Measurements from ENCODE around the gene DEFB123. TPM values are rescaled to one million over a fixed set of nuclear protein-coding genes. Genes with fewer than 3 reads are reported as not detected.

DEFB123 gene
- total RNA-seq, 1 experiment from 2014 or later, result not detected

DNA sequence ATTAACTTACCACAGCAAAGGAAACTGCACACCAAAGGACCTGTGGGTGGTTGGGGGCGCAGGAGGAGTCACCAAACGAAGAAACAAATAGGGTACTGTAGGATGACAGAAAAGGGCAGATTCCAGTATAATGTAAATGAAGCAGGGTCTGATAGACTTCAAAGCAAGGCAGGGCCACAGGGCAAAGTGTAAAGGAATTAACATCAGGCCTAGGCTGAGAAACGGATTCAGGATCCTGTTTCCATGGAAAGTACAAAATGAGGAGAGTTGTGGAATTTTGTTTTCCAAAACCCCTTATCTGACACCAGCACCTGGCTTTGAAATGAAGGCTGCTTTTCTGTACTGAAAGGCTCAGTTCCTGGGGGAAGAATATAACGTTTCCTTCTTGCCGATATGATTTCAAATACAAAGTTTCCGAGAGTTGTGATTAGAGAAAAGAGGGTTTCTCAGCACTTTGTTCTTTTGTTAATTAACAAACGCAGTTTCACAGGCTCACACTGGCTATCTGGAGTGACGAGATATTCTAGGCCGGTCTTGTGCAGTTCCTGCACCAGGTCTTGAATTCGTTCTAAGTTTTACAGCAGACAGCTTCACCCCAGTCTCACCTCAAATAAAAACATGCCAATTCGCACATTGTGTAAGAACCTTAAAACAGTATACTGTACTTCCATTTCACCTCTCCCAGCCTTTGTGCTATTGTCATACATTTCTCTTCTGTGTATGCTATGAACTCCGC is 5.8 kb downstream of the DEFB123 start:
- ATAC-seq (no peak), DNase-seq (ENCODE audit: low spot score) (no peak)
- Mint-ChIP-seq H3K27ac (no peak overlapping the region), H3K36me3 (peaks cover 58% of the 10 kb centered on the region), H3K4me3 (no peak overlapping the region), H3K4me1 (no peaks in the 10 kb centered on the region), H3K27me3 (ENCODE audit: low read depth) (peaks cover 12% of the 10 kb centered on the region; the same call in 1 of the 2 replicates), H3K9me3 (peaks cover 83% of the 10 kb centered on the region)
- CTCF ChIA-PET, result no interaction called here
- TF ChIP-seq JUN (CRISPR knock-in tag; IDR thresholded peaks at IDR 0.05), result no peak
- TF ChIP-seq, protein P1, sequence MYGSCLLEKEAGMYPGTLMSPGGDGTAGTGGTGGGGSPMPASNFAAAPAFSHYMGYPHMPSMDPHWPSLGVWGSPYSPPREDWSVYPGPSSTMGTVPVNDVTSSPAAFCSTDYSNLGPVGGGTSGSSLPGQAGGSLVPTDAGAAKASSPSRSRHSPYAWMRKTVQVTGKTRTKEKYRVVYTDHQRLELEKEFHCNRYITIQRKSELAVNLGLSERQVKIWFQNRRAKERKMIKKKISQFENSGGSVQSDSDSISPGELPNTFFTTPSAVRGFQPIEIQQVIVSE (CRISPR knock-in tag; IDR thresholded peaks at IDR 0.05; ENCODE audit: borderline replicate concordance), result no peak
- TF ChIP-seq MXD4 (CRISPR knock-in tag; IDR thresholded peaks at IDR 0.05; ENCODE audit: borderline replicate concordance), result no peak
- TF ChIP-seq, protein P2, sequence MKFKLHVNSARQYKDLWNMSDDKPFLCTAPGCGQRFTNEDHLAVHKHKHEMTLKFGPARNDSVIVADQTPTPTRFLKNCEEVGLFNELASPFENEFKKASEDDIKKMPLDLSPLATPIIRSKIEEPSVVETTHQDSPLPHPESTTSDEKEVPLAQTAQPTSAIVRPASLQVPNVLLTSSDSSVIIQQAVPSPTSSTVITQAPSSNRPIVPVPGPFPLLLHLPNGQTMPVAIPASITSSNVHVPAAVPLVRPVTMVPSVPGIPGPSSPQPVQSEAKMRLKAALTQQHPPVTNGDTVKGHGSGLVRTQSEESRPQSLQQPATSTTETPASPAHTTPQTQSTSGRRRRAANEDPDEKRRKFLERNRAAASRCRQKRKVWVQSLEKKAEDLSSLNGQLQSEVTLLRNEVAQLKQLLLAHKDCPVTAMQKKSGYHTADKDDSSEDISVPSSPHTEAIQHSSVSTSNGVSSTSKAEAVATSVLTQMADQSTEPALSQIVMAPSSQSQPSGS (CRISPR knock-in tag; IDR thresholded peaks at IDR 0.05; ENCODE audit: borderline replicate concordance, low read depth), result no peak
- TF ChIP-seq ZNF263 (CRISPR knock-in tag; IDR thresholded peaks at IDR 0.05; ENCODE audit: low read depth), result no peak
- TF ChIP-seq, protein P3, sequence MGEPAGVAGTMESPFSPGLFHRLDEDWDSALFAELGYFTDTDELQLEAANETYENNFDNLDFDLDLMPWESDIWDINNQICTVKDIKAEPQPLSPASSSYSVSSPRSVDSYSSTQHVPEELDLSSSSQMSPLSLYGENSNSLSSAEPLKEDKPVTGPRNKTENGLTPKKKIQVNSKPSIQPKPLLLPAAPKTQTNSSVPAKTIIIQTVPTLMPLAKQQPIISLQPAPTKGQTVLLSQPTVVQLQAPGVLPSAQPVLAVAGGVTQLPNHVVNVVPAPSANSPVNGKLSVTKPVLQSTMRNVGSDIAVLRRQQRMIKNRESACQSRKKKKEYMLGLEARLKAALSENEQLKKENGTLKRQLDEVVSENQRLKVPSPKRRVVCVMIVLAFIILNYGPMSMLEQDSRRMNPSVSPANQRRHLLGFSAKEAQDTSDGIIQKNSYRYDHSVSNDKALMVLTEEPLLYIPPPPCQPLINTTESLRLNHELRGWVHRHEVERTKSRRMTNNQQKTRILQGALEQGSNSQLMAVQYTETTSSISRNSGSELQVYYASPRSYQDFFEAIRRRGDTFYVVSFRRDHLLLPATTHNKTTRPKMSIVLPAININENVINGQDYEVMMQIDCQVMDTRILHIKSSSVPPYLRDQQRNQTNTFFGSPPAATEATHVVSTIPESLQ (CRISPR knock-in tag; IDR thresholded peaks at IDR 0.05), result no peak
- TF ChIP-seq, protein P4, sequence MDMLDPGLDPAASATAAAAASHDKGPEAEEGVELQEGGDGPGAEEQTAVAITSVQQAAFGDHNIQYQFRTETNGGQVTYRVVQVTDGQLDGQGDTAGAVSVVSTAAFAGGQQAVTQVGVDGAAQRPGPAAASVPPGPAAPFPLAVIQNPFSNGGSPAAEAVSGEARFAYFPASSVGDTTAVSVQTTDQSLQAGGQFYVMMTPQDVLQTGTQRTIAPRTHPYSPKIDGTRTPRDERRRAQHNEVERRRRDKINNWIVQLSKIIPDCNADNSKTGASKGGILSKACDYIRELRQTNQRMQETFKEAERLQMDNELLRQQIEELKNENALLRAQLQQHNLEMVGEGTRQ (CRISPR knock-in tag; IDR thresholded peaks at IDR 0.05), result no peak
- TF ChIP-seq, protein P5, sequence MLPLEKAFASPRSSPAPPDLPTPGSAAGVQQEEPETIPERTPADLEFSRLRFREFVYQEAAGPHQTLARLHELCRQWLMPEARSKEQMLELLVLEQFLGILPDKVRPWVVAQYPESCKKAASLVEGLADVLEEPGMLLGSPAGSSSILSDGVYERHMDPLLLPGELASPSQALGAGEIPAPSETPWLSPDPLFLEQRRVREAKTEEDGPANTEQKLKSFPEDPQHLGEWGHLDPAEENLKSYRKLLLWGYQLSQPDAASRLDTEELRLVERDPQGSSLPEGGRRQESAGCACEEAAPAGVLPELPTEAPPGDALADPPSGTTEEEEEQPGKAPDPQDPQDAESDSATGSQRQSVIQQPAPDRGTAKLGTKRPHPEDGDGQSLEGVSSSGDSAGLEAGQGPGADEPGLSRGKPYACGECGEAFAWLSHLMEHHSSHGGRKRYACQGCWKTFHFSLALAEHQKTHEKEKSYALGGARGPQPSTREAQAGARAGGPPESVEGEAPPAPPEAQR (CRISPR knock-in tag; IDR thresholded peaks at IDR 0.05), result no peak
- POLR2A ChIA-PET, result no interaction called here

DNA sequence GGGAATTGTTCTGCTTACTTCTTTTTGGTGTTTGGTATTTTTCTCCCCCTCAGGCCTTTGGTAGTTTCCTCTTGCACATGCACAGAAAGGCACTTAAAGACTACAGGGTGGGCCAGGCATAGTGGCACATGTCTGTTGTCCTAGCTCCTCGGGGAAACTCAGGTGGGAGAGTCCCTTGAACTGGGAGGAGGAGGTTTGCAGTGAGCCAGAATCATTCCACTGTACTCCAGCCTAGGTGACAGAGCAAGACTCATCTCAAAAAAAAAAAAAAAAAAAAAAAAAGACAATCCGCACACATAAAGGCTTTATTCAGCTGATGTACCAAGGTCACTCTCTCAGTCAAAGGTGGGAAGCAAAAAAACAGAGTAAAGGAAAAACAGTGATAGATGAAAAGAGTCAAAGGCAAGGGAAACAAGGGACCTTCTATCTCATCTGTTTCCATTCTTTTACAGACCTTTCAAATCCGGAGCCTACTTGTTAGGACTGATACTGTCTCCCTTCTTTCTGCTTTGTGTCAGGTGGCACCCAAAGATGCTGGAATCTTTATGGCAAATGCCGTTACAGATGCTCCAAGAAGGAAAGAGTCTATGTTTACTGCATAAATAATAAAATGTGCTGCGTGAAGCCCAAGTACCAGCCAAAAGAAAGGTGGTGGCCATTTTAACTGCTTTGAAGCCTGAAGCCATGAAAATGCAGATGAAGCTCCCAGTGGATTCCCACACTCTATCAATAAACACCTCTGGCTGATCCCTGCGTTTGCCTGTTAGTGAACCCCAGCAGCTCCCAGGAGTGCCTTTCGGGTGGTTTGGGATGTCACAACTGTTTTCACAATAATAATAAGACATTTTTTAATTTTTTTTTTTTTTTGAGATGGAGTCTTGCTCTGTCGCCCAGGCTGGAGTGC is 9.3 kb downstream of the DEFB123 start:
- Mint-ChIP-seq H3K9me3 (peaks cover 75% of the 10 kb centered on the region), H3K27ac (no peak overlapping the region), H3K36me3 (peaks cover 51% of the 10 kb centered on the region), H3K4me1 (no peaks in the 10 kb centered on the region), H3K27me3 (ENCODE audit: low read depth) (peaks cover 19% of the 10 kb centered on the region; the same call in 1 of the 2 replicates), H3K4me3 (no peak overlapping the region)
- ChIA-PET POLR2A (interaction anchor here (0.7 kb wide), 1 partner anchor 276 kb away, joined by 3 read pairs; no protein-coding TSS in a partner anchor), CTCF (interaction anchor here (1.9 kb wide), 1 partner anchor 53 kb away, joined by 5 read pairs; no protein-coding TSS in a partner anchor)
- DNase-seq (ENCODE audit: low spot score), result no peak
- ATAC-seq, result no peak
- TF ChIP-seq JAZF1 (CRISPR knock-in tag; IDR thresholded peaks at IDR 0.05), result no peak
- TF ChIP-seq, protein P6, sequence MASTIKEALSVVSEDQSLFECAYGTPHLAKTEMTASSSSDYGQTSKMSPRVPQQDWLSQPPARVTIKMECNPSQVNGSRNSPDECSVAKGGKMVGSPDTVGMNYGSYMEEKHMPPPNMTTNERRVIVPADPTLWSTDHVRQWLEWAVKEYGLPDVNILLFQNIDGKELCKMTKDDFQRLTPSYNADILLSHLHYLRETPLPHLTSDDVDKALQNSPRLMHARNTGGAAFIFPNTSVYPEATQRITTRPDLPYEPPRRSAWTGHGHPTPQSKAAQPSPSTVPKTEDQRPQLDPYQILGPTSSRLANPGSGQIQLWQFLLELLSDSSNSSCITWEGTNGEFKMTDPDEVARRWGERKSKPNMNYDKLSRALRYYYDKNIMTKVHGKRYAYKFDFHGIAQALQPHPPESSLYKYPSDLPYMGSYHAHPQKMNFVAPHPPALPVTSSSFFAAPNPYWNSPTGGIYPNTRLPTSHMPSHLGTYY (CRISPR knock-in tag; IDR thresholded peaks at IDR 0.05), result no peak
- TF ChIP-seq TEAD4 (CRISPR knock-in tag; IDR thresholded peaks at IDR 0.05), result no peak
- TF ChIP-seq, protein P7, sequence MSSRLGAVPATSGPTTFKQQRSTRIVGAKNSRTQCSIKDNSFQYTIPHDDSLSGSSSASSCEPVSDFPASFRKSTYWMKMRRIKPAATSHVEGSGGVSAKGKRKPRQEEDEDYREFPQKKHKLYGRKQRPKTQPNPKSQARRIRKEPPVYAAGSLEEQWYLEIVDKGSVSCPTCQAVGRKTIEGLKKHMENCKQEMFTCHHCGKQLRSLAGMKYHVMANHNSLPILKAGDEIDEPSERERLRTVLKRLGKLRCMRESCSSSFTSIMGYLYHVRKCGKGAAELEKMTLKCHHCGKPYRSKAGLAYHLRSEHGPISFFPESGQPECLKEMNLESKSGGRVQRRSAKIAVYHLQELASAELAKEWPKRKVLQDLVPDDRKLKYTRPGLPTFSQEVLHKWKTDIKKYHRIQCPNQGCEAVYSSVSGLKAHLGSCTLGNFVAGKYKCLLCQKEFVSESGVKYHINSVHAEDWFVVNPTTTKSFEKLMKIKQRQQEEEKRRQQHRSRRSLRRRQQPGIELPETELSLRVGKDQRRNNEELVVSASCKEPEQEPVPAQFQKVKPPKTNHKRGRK (CRISPR knock-in tag; IDR thresholded peaks at IDR 0.05; ENCODE audit: borderline replicate concordance), result no peak
- TF ChIP-seq TCF7 (CRISPR knock-in tag; IDR thresholded peaks at IDR 0.05; ENCODE audit: low read depth), result no peak
- TF ChIP-seq, protein P8, sequence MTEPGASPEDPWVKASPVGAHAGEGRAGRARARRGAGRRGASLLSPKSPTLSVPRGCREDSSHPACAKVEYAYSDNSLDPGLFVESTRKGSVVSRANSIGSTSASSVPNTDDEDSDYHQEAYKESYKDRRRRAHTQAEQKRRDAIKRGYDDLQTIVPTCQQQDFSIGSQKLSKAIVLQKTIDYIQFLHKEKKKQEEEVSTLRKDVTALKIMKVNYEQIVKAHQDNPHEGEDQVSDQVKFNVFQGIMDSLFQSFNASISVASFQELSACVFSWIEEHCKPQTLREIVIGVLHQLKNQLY (CRISPR knock-in tag; IDR thresholded peaks at IDR 0.05), result no peak
- no peak for TF ChIP-seq ZNF219 (CRISPR knock-in tag; IDR thresholded peaks at IDR 0.05; ENCODE audit: borderline replicate concordance)
- TF ChIP-seq CREM (CRISPR knock-in tag; IDR thresholded peaks at IDR 0.05), result no peak
- TF ChIP-seq, protein P9, sequence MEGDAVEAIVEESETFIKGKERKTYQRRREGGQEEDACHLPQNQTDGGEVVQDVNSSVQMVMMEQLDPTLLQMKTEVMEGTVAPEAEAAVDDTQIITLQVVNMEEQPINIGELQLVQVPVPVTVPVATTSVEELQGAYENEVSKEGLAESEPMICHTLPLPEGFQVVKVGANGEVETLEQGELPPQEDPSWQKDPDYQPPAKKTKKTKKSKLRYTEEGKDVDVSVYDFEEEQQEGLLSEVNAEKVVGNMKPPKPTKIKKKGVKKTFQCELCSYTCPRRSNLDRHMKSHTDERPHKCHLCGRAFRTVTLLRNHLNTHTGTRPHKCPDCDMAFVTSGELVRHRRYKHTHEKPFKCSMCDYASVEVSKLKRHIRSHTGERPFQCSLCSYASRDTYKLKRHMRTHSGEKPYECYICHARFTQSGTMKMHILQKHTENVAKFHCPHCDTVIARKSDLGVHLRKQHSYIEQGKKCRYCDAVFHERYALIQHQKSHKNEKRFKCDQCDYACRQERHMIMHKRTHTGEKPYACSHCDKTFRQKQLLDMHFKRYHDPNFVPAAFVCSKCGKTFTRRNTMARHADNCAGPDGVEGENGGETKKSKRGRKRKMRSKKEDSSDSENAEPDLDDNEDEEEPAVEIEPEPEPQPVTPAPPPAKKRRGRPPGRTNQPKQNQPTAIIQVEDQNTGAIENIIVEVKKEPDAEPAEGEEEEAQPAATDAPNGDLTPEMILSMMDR (IDR thresholded peaks at IDR 0.05), result no peak
